Right cardiac atrium (tissue), 5 donors: ENCODE measurements around the gene TTI1. TPM values are rescaled to one million over a fixed set of nuclear protein-coding genes. Genes with fewer than 3 reads are reported as not detected.

Source experiments
- ATAC-seq, 2 donors: fragments of 200-7000 bp; cut with Tn5 transposase; one replicate each; pipeline versions ENCODE4 v1.8.0 to v1.9.1; 2020; ENCODE audit warnings: moderate library complexity in 2 of 2, mild to moderate bottlenecking in 1 of 2
- DNase-seq, 3 donors: peaks; one replicate each; pipeline ENCODE4 v3.0.0-alpha.2; 2020
- H3K27ac ChIP-seq: one replicate; pipeline ENCODE4 v1.5.1; 2013; ENCODE audit warnings: mild to moderate bottlenecking, low read length, control low read depth, moderate library complexity
- H3K27me3 ChIP-seq: one replicate; pipeline ENCODE4 v1.6.1; 2013; ENCODE audit not compliant: control insufficient read depth, insufficient read depth
- H3K4me1 ChIP-seq: one replicate; pipeline ENCODE4 v1.6.1; 2013; ENCODE audit warnings: low read length; ENCODE audit not compliant: control insufficient read depth, insufficient read depth
- H3K4me3 ChIP-seq: one replicate; pipeline ENCODE4 v1.5.1; 2013; ENCODE audit warnings: low read length, control low read depth
- H3K9me3 ChIP-seq: one replicate; pipeline ENCODE4 v1.6.1; 2013; ENCODE audit warnings: low read length; ENCODE audit not compliant: control insufficient read depth
- WGBS: extraction: QIAGEN DNeasy Blood & Tissue Kit; methylation state at CpG from one replicate; pipeline ENCODE4 v1.1.7; 2013; 5-methylcytosine and 5-hydroxymethylcytosine counted together
- intact Hi-C, 4 donors: fragments of 100-400 bp; cut with DNase I; formaldehyde crosslinking; loops; one replicate each; pipeline versions ENCODE4 v1.11.0 to v1.14.0; 2022 to 2023
- polyA plus RNA-seq: library from polyadenylated mRNA; stranded (reverse); fragments of 200-250 nt; gene quantifications from one replicate; pipeline ENCODE4 v1.2.3, GENCODE V29; 2013
- total RNA-seq, 4 donors: library from RNA; stranded (reverse); fragmentation: NEBNext Ultra II Directional; extraction: Animal tissue kit (Norgen Biotek cat#: 25700); gene quantifications; one replicate each; pipeline ENCODE4 v1.2.1, GENCODE V29; 2021
- donor health status: healthy with polysubstance abuse.
- donor health status: DM: no; HTN: yes; CAD: no.
- donor health status: DM: no; HTN: no; CAD: no.
- donor health status: DM: no; HTN: yes; CAD: no; lungs with severe emphysema.
- donor health status: DM: yes; HTN: yes; CAD: no.

Gene TTI1
- total and polyA plus RNA-seq, 5 donors: 11.4 to 15.4 (median 13.2) TPM

GRCh38 chr20:38055294-38055693 lies 22.0 kb upstream of the TTI1 start:
- no peak for DNase-seq
- Histone ChIP-seq H3K4me3 (no peak overlapping the region), H3K9me3 (no peaks in the 10 kb centered on the region), H3K27ac (no peak overlapping the region), H3K4me1 (no peaks in the 10 kb centered on the region), H3K27me3 (no peaks in the 10 kb centered on the region)
- 27% methylated on average over 4 of the region's 4 CpGs for WGBS
- peak in 1 of 2 donors; percentile 50 for ATAC-seq
- intact Hi-C loops: loop anchor here (2.0 to 5.0 kb wide), 4 partner anchors 107 to 168 kb away; partner anchors contain the start of gene TGM2 (in 1 of the 4)

- H3K4me1 ChIP-seq: no peaks in the 10 kb centered on the region
Measured at GRCh38 chr20:38054647-38055046, 21.4 kb upstream of the TTI1 start.

GRCh38 chr20:38052870-38053269 lies 19.6 kb upstream of the TTI1 start:
- Histone ChIP-seq H3K4me1 (no peaks in the 10 kb centered on the region), H3K4me3 (no peak overlapping the region), H3K27me3 (no peaks in the 10 kb centered on the region), H3K9me3 (no peaks in the 10 kb centered on the region), H3K27ac (no peak overlapping the region)
- WGBS: 79% methylated on average over 2 of the region's 2 CpGs
- no peak for DNase-seq
- intact Hi-C loops: no loop called here
- no peak for ATAC-seq

More at GRCh38 chr20:38054647-38055046, 21.4 kb upstream of the TTI1 start:
- no peak overlapping the region for H3K4me3 ChIP-seq
- no peak overlapping the region for H3K27ac ChIP-seq
- WGBS: 87% methylated on average over 2 of the region's 2 CpGs
- no peak for ATAC-seq
- DNase-seq: no peak
- no peaks in the 10 kb centered on the region for H3K9me3 ChIP-seq
- no peaks in the 10 kb centered on the region for H3K27me3 ChIP-seq
- intact Hi-C loops: loop anchor here (2.0 to 5.0 kb wide), 4 partner anchors 108 to 168 kb away; partner anchors contain the start of gene TGM2 (in 1 of the 4)

GRCh38 chr20:38050686-38051085 lies 17.4 kb upstream of the TTI1 start:
- Histone ChIP-seq H3K4me3 (no peak overlapping the region), H3K27me3 (no peaks in the 10 kb centered on the region), H3K9me3 (no peaks in the 10 kb centered on the region), H3K4me1 (peaks cover 5% of the 10 kb centered on the region), H3K27ac (no peak overlapping the region)
- intact Hi-C loops: no loop called here
- 58% methylated on average over 1 of the region's 1 CpG for WGBS
- ATAC-seq: no peak
- no peak for DNase-seq

GRCh38 chr20:38049800-38050199 lies 16.5 kb upstream of the TTI1 start:
- intact Hi-C loops: no loop called here
- no peak overlapping the region for H3K27ac ChIP-seq
- no peak for DNase-seq
- no peak overlapping the region for H3K4me3 ChIP-seq
- 46% methylated on average over 3 of the region's 3 CpGs for WGBS
- H3K4me1 ChIP-seq: peaks cover 5% of the 10 kb centered on the region
- ATAC-seq: peak; percentile 11 to 31
- no peaks in the 10 kb centered on the region for H3K9me3 ChIP-seq
- no peaks in the 10 kb centered on the region for H3K27me3 ChIP-seq

GRCh38 chr20:38046572-38046971 lies 13.3 kb upstream of the TTI1 start:
- intact Hi-C loops: no loop called here
- DNase-seq (no peak), ATAC-seq (peak; percentile 54 to 66)
- no peaks in the 10 kb centered on the region for H3K27me3 ChIP-seq
- 49% methylated on average over 4 of the region's 4 CpGs for WGBS
- H3K4me1 ChIP-seq: peaks cover 5% of the 10 kb centered on the region
- H3K4me3 ChIP-seq: no peak overlapping the region
- H3K27ac ChIP-seq: peak overlapping the region; percentile 58
- H3K9me3 ChIP-seq: no peaks in the 10 kb centered on the region

GRCh38 chr20:38044685-38045084 lies 11.4 kb upstream of the TTI1 start:
- DNase-seq: no peak
- intact Hi-C loops: no loop called here
- Histone ChIP-seq H3K27ac (no peak overlapping the region), H3K27me3 (no peaks in the 10 kb centered on the region), H3K4me3 (no peak overlapping the region), H3K4me1 (peaks cover 5% of the 10 kb centered on the region), H3K9me3 (no peaks in the 10 kb centered on the region)
- no peak for ATAC-seq
- 88% methylated on average over 3 of the region's 3 CpGs for WGBS

- H3K9me3 ChIP-seq: no peaks in the 10 kb centered on the region
- H3K27me3 ChIP-seq: no peaks in the 10 kb centered on the region
- DNase-seq (no peak), ATAC-seq (peak in 1 of 2 donors; percentile 36)
- H3K4me1 ChIP-seq: peaks cover 5% of the 10 kb centered on the region
- WGBS: 87% methylated on average over 10 of the region's 10 CpGs
- no peak overlapping the region for H3K4me3 ChIP-seq
- no peak overlapping the region for H3K27ac ChIP-seq
- intact Hi-C loops: no loop called here
Measured at GRCh38 chr20:38043512-38044300, 10.4 kb upstream of the TTI1 start.

GRCh38 chr20:38040276-38040675 lies 7.0 kb upstream of the TTI1 start:
- 98% methylated on average over 1 of the region's 1 CpG for WGBS
- Histone ChIP-seq H3K4me3 (no peak overlapping the region), H3K4me1 (peaks cover 2% of the 10 kb centered on the region), H3K27ac (no peak overlapping the region), H3K27me3 (no peaks in the 10 kb centered on the region), H3K9me3 (no peaks in the 10 kb centered on the region)
- no peak for DNase-seq
- intact Hi-C loops: no loop called here
- ATAC-seq: no peak

GRCh38 chr20:38036366-38036765 lies 3.1 kb upstream of the TTI1 start:
- ATAC-seq (no peak), DNase-seq (no peak)
- H3K27me3 ChIP-seq: no peaks in the 10 kb centered on the region
- H3K27ac ChIP-seq: no peak overlapping the region
- intact Hi-C loops: no loop called here
- no peak overlapping the region for H3K4me3 ChIP-seq
- peaks cover 9% of the 10 kb centered on the region for H3K4me1 ChIP-seq
- no peaks in the 10 kb centered on the region for H3K9me3 ChIP-seq
- WGBS: 71% methylated on average over 5 of the region's 5 CpGs

GRCh38 chr20:38034961-38035360 lies 1.7 kb upstream of the TTI1 start:
- 71% methylated on average over 6 of the region's 6 CpGs for WGBS
- no peaks in the 10 kb centered on the region for H3K27me3 ChIP-seq
- H3K9me3 ChIP-seq: no peaks in the 10 kb centered on the region
- ATAC-seq: no peak
- no peak for DNase-seq
- intact Hi-C loops: no loop called here
- no peak overlapping the region for H3K27ac ChIP-seq
- peaks cover 9% of the 10 kb centered on the region for H3K4me1 ChIP-seq
- peak overlapping the region; percentile 82 for H3K4me3 ChIP-seq
